SK-N-SH treated with all-trans-retinoic acid at 6 μM for 48 hours (cell line): Measurements from ENCODE around the gene FSTL3.

ENCODE experiments used
- ARNTL ChIP-seq: fragments of 450-650 bp; formaldehyde crosslinking; IDR thresholded peaks from 2 replicates; pipeline ENCODE4 v1.5.0; 2020; ENCODE audit warnings: low read depth, mild to moderate bottlenecking, moderate library complexity, borderline replicate concordance
- BACH2 ChIP-seq: fragments of 250-450 bp; sonication (Bioruptor Pico); IDR thresholded peaks from 2 replicates; pipeline ENCODE4 v1.9.0; 2021; ENCODE audit warnings: mild to moderate bottlenecking, borderline replicate concordance
- GLIS3 ChIP-seq: fragments of 250-450 bp; sonication (Bioruptor Pico); IDR thresholded peaks from 2 replicates; pipeline ENCODE4 v1.5.0; 2020; ENCODE audit warnings: mild to moderate bottlenecking, moderate library complexity
- OSR1 ChIP-seq: fragments of 250-450 bp; sonication (Bioruptor Pico); IDR thresholded peaks from 2 replicates; pipeline ENCODE4 v1.8.0; 2022; ENCODE audit warnings: moderate library complexity, mild to moderate bottlenecking, inconsistent platforms
- PPARA ChIP-seq: fragments of 250-450 bp; sonication (Bioruptor Pico); IDR thresholded peaks from 2 replicates; pipeline ENCODE4 v1.5.0; 2020; ENCODE audit warnings: mild to moderate bottlenecking, borderline replicate concordance
- RARB ChIP-seq: fragments of 250-450 bp; sonication (Bioruptor Pico); IDR thresholded peaks from 2 replicates; pipeline ENCODE4 v1.8.0; 2021; ENCODE audit warnings: mild to moderate bottlenecking, moderate library complexity
- SNAI2 ChIP-seq: fragments of 250-450 bp; sonication (Bioruptor Pico); IDR thresholded peaks from 2 replicates; pipeline ENCODE4 v1.5.0; 2020; ENCODE audit warnings: mild to moderate bottlenecking, moderate library complexity
- TCF4 ChIP-seq: fragments of 250-450 bp; sonication (Bioruptor Pico); IDR thresholded peaks from 2 replicates; pipeline ENCODE4 v1.8.0; 2021; ENCODE audit warnings: mild to moderate bottlenecking, moderate library complexity, borderline replicate concordance
- ZFP3 ChIP-seq: fragments of 250-450 bp; sonication (Bioruptor Pico); IDR thresholded peaks from 2 replicates; pipeline ENCODE4 v1.5.0; 2020; ENCODE audit warnings: mild to moderate bottlenecking, moderate library complexity
- TF ChIP-seq, protein P1 (sequence below): fragments of 250-450 bp; sonication (Bioruptor Pico); IDR thresholded peaks from 2 replicates; pipeline ENCODE4 v1.8.0; 2020; ENCODE audit warnings: mild to moderate bottlenecking, moderate library complexity, borderline replicate concordance
- TF ChIP-seq, protein P2 (sequence below): fragments of 250-450 bp; sonication (Bioruptor Pico); IDR thresholded peaks from 2 replicates; pipeline ENCODE4 v1.8.0; 2021; ENCODE audit warnings: low read depth, mild to moderate bottlenecking, moderate library complexity, borderline replicate concordance

DNA sequence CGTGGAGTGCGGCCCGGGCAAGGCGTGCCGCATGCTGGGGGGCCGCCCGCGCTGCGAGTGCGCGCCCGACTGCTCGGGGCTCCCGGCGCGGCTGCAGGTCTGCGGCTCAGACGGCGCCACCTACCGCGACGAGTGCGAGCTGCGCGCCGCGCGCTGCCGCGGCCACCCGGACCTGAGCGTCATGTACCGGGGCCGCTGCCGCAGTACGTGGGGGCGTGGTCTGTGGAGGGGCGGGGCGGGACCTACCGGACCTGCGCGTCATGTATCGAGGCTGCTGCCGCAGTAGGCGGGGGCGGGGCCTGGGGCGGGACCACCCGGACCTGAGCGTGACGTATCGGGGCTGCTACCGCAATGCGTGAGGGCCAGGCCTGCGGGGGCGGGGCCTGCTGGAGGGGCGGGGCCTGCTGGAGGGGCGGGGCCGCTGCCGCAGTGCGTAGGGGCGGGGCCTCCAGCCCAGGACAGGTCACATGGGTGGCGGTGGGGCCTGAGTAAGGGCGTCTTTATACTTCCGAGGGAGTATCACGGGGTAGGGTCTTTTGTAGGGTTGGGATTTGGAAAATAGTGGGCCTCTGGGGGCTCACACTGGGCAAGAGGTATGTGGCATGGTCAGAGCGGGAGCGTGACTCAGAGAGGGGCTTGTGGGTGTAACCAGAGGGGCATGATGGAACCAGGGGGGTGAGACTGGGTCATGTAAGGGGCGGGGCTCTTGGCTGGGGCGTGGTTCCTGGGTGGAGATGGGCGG lies 4.3 kb downstream of the FSTL3 start:
- TF ChIP-seq SNAI2 (CRISPR knock-in tag) = no peak
- TF ChIP-seq OSR1 (CRISPR knock-in tag) = no peak
- TF ChIP-seq, protein P1, sequence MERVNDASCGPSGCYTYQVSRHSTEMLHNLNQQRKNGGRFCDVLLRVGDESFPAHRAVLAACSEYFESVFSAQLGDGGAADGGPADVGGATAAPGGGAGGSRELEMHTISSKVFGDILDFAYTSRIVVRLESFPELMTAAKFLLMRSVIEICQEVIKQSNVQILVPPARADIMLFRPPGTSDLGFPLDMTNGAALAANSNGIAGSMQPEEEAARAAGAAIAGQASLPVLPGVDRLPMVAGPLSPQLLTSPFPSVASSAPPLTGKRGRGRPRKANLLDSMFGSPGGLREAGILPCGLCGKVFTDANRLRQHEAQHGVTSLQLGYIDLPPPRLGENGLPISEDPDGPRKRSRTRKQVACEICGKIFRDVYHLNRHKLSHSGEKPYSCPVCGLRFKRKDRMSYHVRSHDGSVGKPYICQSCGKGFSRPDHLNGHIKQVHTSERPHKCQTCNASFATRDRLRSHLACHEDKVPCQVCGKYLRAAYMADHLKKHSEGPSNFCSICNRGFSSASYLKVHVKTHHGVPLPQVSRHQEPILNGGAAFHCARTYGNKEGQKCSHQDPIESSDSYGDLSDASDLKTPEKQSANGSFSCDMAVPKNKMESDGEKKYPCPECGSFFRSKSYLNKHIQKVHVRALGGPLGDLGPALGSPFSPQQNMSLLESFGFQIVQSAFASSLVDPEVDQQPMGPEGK (CRISPR knock-in tag) = no peak; the same call in 1 of the 2 replicates
- TF ChIP-seq ARNTL (CRISPR knock-in tag) = no peak
- no peak for TF ChIP-seq GLIS3 (CRISPR knock-in tag)
- no peak for TF ChIP-seq PPARA (CRISPR knock-in tag)
- TF ChIP-seq, protein P2, sequence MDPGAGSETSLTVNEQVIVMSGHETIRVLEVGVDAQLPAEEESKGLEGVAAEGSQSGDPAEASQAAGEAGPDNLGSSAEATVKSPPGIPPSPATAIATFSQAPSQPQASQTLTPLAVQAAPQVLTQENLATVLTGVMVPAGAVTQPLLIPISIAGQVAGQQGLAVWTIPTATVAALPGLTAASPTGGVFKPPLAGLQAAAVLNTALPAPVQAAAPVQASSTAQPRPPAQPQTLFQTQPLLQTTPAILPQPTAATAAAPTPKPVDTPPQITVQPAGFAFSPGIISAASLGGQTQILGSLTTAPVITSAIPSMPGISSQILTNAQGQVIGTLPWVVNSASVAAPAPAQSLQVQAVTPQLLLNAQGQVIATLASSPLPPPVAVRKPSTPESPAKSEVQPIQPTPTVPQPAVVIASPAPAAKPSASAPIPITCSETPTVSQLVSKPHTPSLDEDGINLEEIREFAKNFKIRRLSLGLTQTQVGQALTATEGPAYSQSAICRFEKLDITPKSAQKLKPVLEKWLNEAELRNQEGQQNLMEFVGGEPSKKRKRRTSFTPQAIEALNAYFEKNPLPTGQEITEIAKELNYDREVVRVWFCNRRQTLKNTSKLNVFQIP (CRISPR knock-in tag) = no peak
- no peak for TF ChIP-seq ZFP3
- no peak for TF ChIP-seq BACH2 (CRISPR knock-in tag)
- no peak for TF ChIP-seq RARB (CRISPR knock-in tag)
- TF ChIP-seq TCF4 (CRISPR knock-in tag) = no peak
